Activated CD4-positive, alpha-beta T cell treated with anti-CD3 and anti-CD28 coated beads, Interleukin-2, amount 10 ng/mL, durations not matched to agents 7 days and 5 days (primary cell): ENCODE measurements around the gene ZMIZ1. TPM values are rescaled to one million over a fixed set of nuclear protein-coding genes. Genes with fewer than 3 reads are reported as not detected.

Experiments
- CTCF ChIA-PET: fragments of 350-600 bp; sonication (Branson Sonifier 250); formaldehyde crosslinking; loops from one replicate; lab custom pipeline; 2021; ENCODE audit warnings: antibody characterized with exemption; lab: Charles Lee
- POLR2A ChIA-PET: fragments of 350-600 bp; sonication (Branson Sonifier 250); formaldehyde crosslinking; loops from one replicate; lab custom pipeline; 2021; ENCODE audit warnings: antibody characterized with exemption; lab: Charles Lee
- DNase-seq: peaks from one replicate; pipeline ENCODE4 v3.0.0-alpha.2; 2020
- H3K27ac Mint-ChIP-seq: one replicate; pipeline ENCODE4 v1.8.0; 2021; ENCODE audit warnings: mild to moderate bottlenecking, moderate library complexity, mixed read lengths
- H3K27me3 Mint-ChIP-seq: one replicate; pipeline ENCODE4 v1.8.0; 2021; ENCODE audit warnings: mixed read lengths
- H3K36me3 Mint-ChIP-seq: one replicate; pipeline ENCODE4 v1.8.0; 2021; ENCODE audit warnings: low read depth, mixed read lengths
- H3K4me1 Mint-ChIP-seq: one replicate; pipeline ENCODE4 v1.8.0; 2021; ENCODE audit warnings: mixed read lengths
- H3K4me3 Mint-ChIP-seq: one replicate; pipeline ENCODE4 v1.8.0; 2021; ENCODE audit warnings: mild to moderate bottlenecking, moderate library complexity, mixed read lengths
- H3K9me3 Mint-ChIP-seq: one replicate; pipeline ENCODE4 v1.8.0; 2021; ENCODE audit warnings: mixed read lengths
- total RNA-seq, 2 experiments: library from RNA; stranded (reverse); gene quantifications; one replicate each; pipeline ENCODE4 v1.2.3, GENCODE V29; 2021

The ZMIZ1 gene
- total RNA-seq, 2 experiments from 2014 or later = 27.8 to 31.5 TPM

GRCh38 chr10:79056736-79057391, 11.9 kb upstream of the ZMIZ1 start:
- H3K4me3 Mint-ChIP-seq = no peak overlapping the region
- no peak overlapping the region for H3K27ac Mint-ChIP-seq
- no peaks in the 10 kb centered on the region for H3K36me3 Mint-ChIP-seq
- peaks cover 4% of the 10 kb centered on the region for H3K4me1 Mint-ChIP-seq
- H3K27me3 Mint-ChIP-seq = no peaks in the 10 kb centered on the region
- no peaks in the 10 kb centered on the region for H3K9me3 Mint-ChIP-seq
- no peak for DNase-seq
- ChIA-PET CTCF (interaction anchor here (1.4 kb wide), 1 partner anchor 138 kb away, joined by 3 read pairs; no protein-coding TSS in a partner anchor), POLR2A (no interaction called here)

- ChIA-PET CTCF (interaction anchor here (1.0 to 1.6 kb wide), 4 partner anchors 9 to 137 kb away, joined by 3 to 4 read pairs (median 3); partner anchors contain the start of gene ZMIZ1), POLR2A (interaction anchor here (0.6 kb wide), 1 partner anchor 43 kb away, joined by 3 read pairs; no protein-coding TSS in a partner anchor)
- DNase-seq = no peak
- no peak overlapping the region for H3K4me3 Mint-ChIP-seq
- H3K4me1 Mint-ChIP-seq = peaks cover 2% of the 10 kb centered on the region
- no peaks in the 10 kb centered on the region for H3K36me3 Mint-ChIP-seq
- H3K27me3 Mint-ChIP-seq = no peaks in the 10 kb centered on the region
- no peaks in the 10 kb centered on the region for H3K9me3 Mint-ChIP-seq
- H3K27ac Mint-ChIP-seq = no peak overlapping the region
Measured at GRCh38 chr10:79057481-79058275, 11.1 kb upstream of the ZMIZ1 start.

- no peaks in the 10 kb centered on the region for H3K9me3 Mint-ChIP-seq
- DNase-seq = no peak
- H3K4me3 Mint-ChIP-seq = no peak overlapping the region
- H3K27ac Mint-ChIP-seq = no peak overlapping the region
- peaks cover 17% of the 10 kb centered on the region for H3K4me1 Mint-ChIP-seq
- no peaks in the 10 kb centered on the region for H3K27me3 Mint-ChIP-seq
- ChIA-PET CTCF (interaction anchor here (1.3 to 1.6 kb wide), 3 partner anchors 8 to 1024 kb away, joined by 3 to 4 read pairs (median 3); no protein-coding TSS in a partner anchor), POLR2A (no interaction called here)
- H3K36me3 Mint-ChIP-seq = no peaks in the 10 kb centered on the region
Measured at GRCh38 chr10:79058899-79059841, 9.6 kb upstream of the ZMIZ1 start.

- POLR2A ChIA-PET = no interaction called here
- Mint-ChIP-seq H3K27me3 (no peaks in the 10 kb centered on the region), H3K4me1 (peaks cover 24% of the 10 kb centered on the region), H3K27ac (no peak overlapping the region), H3K4me3 (no peak overlapping the region), H3K9me3 (no peaks in the 10 kb centered on the region), H3K36me3 (no peaks in the 10 kb centered on the region)
- DNase-seq = no peak
- CTCF ChIA-PET = interaction anchor here (1.0 to 1.6 kb wide), 3 partner anchors 9 to 1024 kb away, joined by 3 to 5 read pairs (median 3); no protein-coding TSS in a partner anchor
Measured at GRCh38 chr10:79059859-79060379, 8.8 kb upstream of the ZMIZ1 start.

GRCh38 chr10:79060641-79061255, 8.0 kb upstream of the ZMIZ1 start:
- Mint-ChIP-seq H3K4me1 (peaks cover 33% of the 10 kb centered on the region), H3K27ac (no peak overlapping the region), H3K36me3 (no peaks in the 10 kb centered on the region), H3K27me3 (no peaks in the 10 kb centered on the region), H3K9me3 (no peaks in the 10 kb centered on the region), H3K4me3 (no peak overlapping the region)
- DNase-seq = no peak
- ChIA-PET POLR2A (interaction anchor here (0.6 kb wide), 1 partner anchor 81 kb away, joined by 4 read pairs; no protein-coding TSS in a partner anchor), CTCF (interaction anchor here (1.0 kb wide), 2 partner anchors 10 to 134 kb away, joined by 3 to 5 read pairs; no protein-coding TSS in a partner anchor)

- Mint-ChIP-seq H3K27ac (no peak overlapping the region), H3K4me1 (peaks cover 42% of the 10 kb centered on the region), H3K4me3 (no peak overlapping the region), H3K9me3 (no peaks in the 10 kb centered on the region), H3K36me3 (no peaks in the 10 kb centered on the region), H3K27me3 (no peaks in the 10 kb centered on the region)
- ChIA-PET POLR2A (no interaction called here), CTCF (interaction anchor here (0.7 to 1.0 kb wide), 3 partner anchors 23 to 444 kb away, joined by 3 read pairs; no protein-coding TSS in a partner anchor)
- DNase-seq = no peak
Measured at GRCh38 chr10:79061441-79062315, 7.1 kb upstream of the ZMIZ1 start.

GRCh38 chr10:79063071-79063491, 5.7 kb upstream of the ZMIZ1 start:
- H3K36me3 Mint-ChIP-seq = no peaks in the 10 kb centered on the region
- no peak overlapping the region for H3K27ac Mint-ChIP-seq
- H3K27me3 Mint-ChIP-seq = peaks cover 3% of the 10 kb centered on the region
- DNase-seq = no peak
- H3K4me3 Mint-ChIP-seq = no peak overlapping the region
- H3K4me1 Mint-ChIP-seq = peaks cover 50% of the 10 kb centered on the region
- H3K9me3 Mint-ChIP-seq = no peaks in the 10 kb centered on the region
- CTCF ChIA-PET = interaction anchor here (0.7 to 1.3 kb wide), 3 partner anchors 8 to 11 kb away, joined by 3 to 4 read pairs (median 3); no protein-coding TSS in a partner anchor
- POLR2A ChIA-PET = no interaction called here

- Mint-ChIP-seq H3K27ac (peak overlapping the region; percentile 66), H3K27me3 (peaks cover 6% of the 10 kb centered on the region), H3K9me3 (no peaks in the 10 kb centered on the region), H3K4me3 (no peak overlapping the region), H3K36me3 (no peaks in the 10 kb centered on the region), H3K4me1 (peaks cover 54% of the 10 kb centered on the region)
- CTCF ChIA-PET = interaction anchor here (0.7 to 1.3 kb wide), 4 partner anchors 8 to 12 kb away, joined by 3 to 4 read pairs (median 3); no protein-coding TSS in a partner anchor
- DNase-seq = peak; percentile 47
- POLR2A ChIA-PET = no interaction called here
Measured at GRCh38 chr10:79063661-79064492, 4.9 kb upstream of the ZMIZ1 start.

GRCh38 chr10:79065091-79065551, 3.6 kb upstream of the ZMIZ1 start:
- Mint-ChIP-seq H3K4me1 (peaks cover 56% of the 10 kb centered on the region), H3K36me3 (no peaks in the 10 kb centered on the region), H3K9me3 (no peaks in the 10 kb centered on the region), H3K27me3 (peaks cover 6% of the 10 kb centered on the region), H3K4me3 (no peak overlapping the region), H3K27ac (peak overlapping the region; percentile 66)
- ChIA-PET CTCF (no interaction called here), POLR2A (no interaction called here)
- DNase-seq = no peak

GRCh38 chr10:79065853-79066252, 2.9 kb upstream of the ZMIZ1 start:
- ChIA-PET CTCF (interaction anchor here (0.6 to 1.2 kb wide), 2 partner anchors 20 to 1036 kb away, joined by 3 to 4 read pairs; no protein-coding TSS in a partner anchor), POLR2A (no interaction called here)
- no peak overlapping the region for H3K27ac Mint-ChIP-seq
- no peaks in the 10 kb centered on the region for H3K9me3 Mint-ChIP-seq
- H3K27me3 Mint-ChIP-seq = peaks cover 6% of the 10 kb centered on the region
- H3K4me1 Mint-ChIP-seq = peaks cover 58% of the 10 kb centered on the region
- DNase-seq = no peak
- H3K4me3 Mint-ChIP-seq = peak overlapping the region; percentile 70
- H3K36me3 Mint-ChIP-seq = no peaks in the 10 kb centered on the region
